Prostate gland (tissue), 2 donors: ENCODE data around the gene LAMA3. TPM values are rescaled to one million over a fixed set of nuclear protein-coding genes. Genes with fewer than 3 reads are reported as not detected.

ENCODE experiments used
- DNase-seq: peaks from one replicate; pipeline ENCODE4 v3.0.0-alpha.2; 2019; ENCODE audit warnings: low spot score
- H3K27ac ChIP-seq, 2 donors: fragments of 200-600 bp; sonication (generic); 2 replicates each; pipeline ENCODE4 v1.5.1; 2017 to 2019
- H3K27me3 ChIP-seq: fragments of 200-600 bp; sonication (generic); replicated peaks from 2 replicates; pipeline ENCODE4 v1.5.1; 2019; ENCODE audit not compliant: insufficient read depth
- H3K36me3 ChIP-seq, 2 donors: fragments of 200-600 bp; sonication (generic); 1 replicate in 1 of 2; 2 replicates in 1 of 2; pipeline versions ENCODE4 v1.5.1 to v1.8.1; 2017 to 2019
- H3K4me1 ChIP-seq: fragments of 200-600 bp; sonication (generic); replicated peaks from 2 replicates; pipeline ENCODE4 v1.5.1; 2019
- H3K4me3 ChIP-seq, 2 donors: fragments of 200-600 bp; sonication (generic); 2 replicates each; pipeline ENCODE4 v1.5.1; 2017 to 2019
- H3K9me3 ChIP-seq: fragments of 200-600 bp; sonication (generic); 2 replicates; pipeline ENCODE4 v1.5.1; 2017
- POLR2A ChIP-seq: fragments of 450-650 bp; IDR thresholded peaks from one replicate; pipeline ENCODE4 v1.6.1; 2016; ENCODE audit warnings: antibody characterized with exemption, mild to moderate bottlenecking
- POLR2AphosphoS5 ChIP-seq: sonication (generic); formaldehyde crosslinking; IDR thresholded peaks from one replicate; pipeline ENCODE4 v1.6.1; 2017; ENCODE audit warnings: antibody characterized with exemption
- WGBS: methylation state at CpG from one replicate; pipeline ENCODE4 v1.1.5; 2018; 5-methylcytosine and 5-hydroxymethylcytosine counted together
- intact Hi-C: fragments of 100-400 bp; cut with DNase I; formaldehyde crosslinking; loops from one replicate; pipeline ENCODE4 v1.14.2; 2022
- total RNA-seq, 2 donors: library from RNA; depleted of rRNA; stranded (reverse); fragments of >200 nt; gene quantifications; one replicate each; pipeline ENCODE4 v1.1.0, GENCODE V29; 2016
- TF ChIP-seq, protein P1 (sequence below), 4 experiments: fragments of 200-600 bp in 2 of 4; fragments of 450-650 bp in 2 of 4; sonication (generic) in 2 of 4; IDR thresholded peaks; 1 replicate in 3 of 4; 2 replicates in 1 of 4; pipeline ENCODE4 v1.5.1; 2016 to 2019; ENCODE audit warnings: antibody characterized with exemption in 4 of 4, mild to moderate bottlenecking in 2 of 4, moderate library complexity in 2 of 4

Gene LAMA3
- total RNA-seq, 2 donors from 2014 or later = 31.3 to 35.9 TPM

- 89% methylated on average over 3 of the region's 3 CpGs for WGBS
- TF ChIP-seq POLR2AphosphoS5 (no peak), POLR2A (no peak)
- TF ChIP-seq, protein P1, sequence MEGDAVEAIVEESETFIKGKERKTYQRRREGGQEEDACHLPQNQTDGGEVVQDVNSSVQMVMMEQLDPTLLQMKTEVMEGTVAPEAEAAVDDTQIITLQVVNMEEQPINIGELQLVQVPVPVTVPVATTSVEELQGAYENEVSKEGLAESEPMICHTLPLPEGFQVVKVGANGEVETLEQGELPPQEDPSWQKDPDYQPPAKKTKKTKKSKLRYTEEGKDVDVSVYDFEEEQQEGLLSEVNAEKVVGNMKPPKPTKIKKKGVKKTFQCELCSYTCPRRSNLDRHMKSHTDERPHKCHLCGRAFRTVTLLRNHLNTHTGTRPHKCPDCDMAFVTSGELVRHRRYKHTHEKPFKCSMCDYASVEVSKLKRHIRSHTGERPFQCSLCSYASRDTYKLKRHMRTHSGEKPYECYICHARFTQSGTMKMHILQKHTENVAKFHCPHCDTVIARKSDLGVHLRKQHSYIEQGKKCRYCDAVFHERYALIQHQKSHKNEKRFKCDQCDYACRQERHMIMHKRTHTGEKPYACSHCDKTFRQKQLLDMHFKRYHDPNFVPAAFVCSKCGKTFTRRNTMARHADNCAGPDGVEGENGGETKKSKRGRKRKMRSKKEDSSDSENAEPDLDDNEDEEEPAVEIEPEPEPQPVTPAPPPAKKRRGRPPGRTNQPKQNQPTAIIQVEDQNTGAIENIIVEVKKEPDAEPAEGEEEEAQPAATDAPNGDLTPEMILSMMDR (IDR thresholded peaks at IDR 0.05) = no peak
- Histone ChIP-seq H3K36me3 (no peaks in the 10 kb centered on the region), H3K27ac (no peak overlapping the region), H3K4me1 (no peaks in the 10 kb centered on the region), H3K9me3 (no peaks in the 10 kb centered on the region), H3K4me3 (no peak overlapping the region), H3K27me3 (no peaks in the 10 kb centered on the region)
- no peak for DNase-seq
- intact Hi-C loops = loop anchor here (5.0 kb wide), 1 partner anchor 51 kb away; no protein-coding TSS in a partner anchor
These were observed 293.9 kb downstream of the LAMA3 start for GRCh38 chr18:23983112-23983511.

DNA sequence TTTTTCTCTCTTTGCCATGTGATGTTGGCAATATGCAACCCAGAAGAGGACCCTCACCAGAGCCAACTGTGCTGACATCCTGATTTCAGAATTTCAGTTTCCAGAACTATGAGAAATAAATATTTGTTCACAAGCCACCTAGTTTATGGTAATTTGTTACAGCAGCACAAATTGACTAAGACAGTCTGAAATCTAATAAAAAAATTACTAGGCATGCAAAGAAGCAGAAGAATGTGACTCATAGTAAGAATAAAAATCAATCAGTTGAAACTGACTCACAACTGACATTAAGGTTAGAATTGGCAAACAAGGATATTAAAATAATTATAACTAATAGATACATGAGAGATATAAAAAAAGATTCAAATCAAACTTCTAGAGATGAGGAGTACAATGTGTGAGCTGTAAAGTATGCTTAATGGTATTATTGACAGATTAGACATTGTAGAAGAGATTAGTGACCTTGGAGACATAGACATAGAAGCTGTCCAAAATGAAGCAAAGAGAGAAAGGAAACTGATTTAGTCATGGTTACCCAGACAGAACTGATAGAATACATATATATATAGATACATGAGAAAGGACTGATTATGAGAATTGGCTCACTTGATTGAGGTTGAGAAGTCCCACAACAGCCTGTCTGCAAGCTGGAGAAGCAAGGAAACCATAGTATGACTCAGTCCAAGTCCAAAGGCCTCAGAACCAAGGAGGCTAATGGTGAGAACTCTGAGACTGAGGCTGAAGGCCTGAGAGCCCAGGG is 297.5 kb downstream of the LAMA3 start:
- H3K27ac ChIP-seq = no peak overlapping the region
- H3K4me3 ChIP-seq = no peak overlapping the region
- DNase-seq = no peak
- H3K9me3 ChIP-seq = no peaks in the 10 kb centered on the region
- TF ChIP-seq POLR2AphosphoS5 (no peak), POLR2A (no peak)
- TF ChIP-seq, protein P1 (IDR thresholded peaks at IDR 0.05) = no peak
- H3K4me1 ChIP-seq = no peaks in the 10 kb centered on the region
- no peaks in the 10 kb centered on the region for H3K36me3 ChIP-seq
- intact Hi-C loops = no loop called here
- no peaks in the 10 kb centered on the region for H3K27me3 ChIP-seq

DNA sequence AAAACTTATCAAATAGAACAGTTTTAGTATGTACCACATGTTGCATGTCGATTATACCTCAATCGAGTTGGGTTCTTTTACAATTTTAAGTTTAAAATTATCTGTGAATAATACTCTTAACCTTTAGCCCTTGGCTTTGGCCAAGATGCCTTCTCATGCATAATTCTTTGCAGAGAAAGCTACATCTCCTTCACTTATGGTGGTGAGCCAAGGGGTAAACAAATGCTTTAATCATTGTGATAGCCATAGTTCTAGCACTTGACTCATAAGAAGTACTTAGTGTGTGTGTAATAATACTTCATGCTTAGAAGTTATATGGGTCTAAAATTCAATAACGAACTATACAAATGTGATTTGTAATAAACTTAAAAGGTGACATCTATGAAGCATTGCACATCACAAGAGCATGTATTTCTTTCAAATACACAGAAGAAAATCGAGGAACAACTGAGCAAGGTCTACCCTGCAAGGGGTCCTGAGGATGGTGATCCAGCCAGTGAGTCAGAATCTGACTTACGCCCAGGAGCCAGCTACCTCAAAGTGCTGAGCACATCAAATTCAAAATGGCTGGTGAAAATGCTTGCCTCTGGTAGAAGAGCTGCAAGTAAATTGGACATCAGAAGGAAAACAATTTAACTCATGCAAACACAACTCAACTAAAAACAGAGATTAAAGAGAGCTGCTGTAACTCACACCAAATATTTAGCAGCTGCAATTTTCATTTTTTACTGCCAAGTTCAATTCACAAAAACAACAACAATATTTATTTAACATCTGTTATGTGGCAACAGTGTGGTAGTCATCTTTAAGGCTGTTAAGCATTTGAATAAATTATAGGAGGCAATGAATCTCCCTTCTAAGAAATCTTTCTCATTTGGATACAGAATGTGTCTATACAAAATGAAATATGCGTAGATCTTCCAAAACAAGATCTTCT is 301.5 kb downstream of the LAMA3 start:
- no peak for DNase-seq
- H3K4me3 ChIP-seq = no peak overlapping the region
- WGBS = 87% methylated on average over 6 of the region's 6 CpGs
- no peaks in the 10 kb centered on the region for H3K9me3 ChIP-seq
- intact Hi-C loops = no loop called here
- no peaks in the 10 kb centered on the region for H3K27me3 ChIP-seq
- H3K27ac ChIP-seq = no peak overlapping the region
- TF ChIP-seq POLR2AphosphoS5 (no peak), POLR2A (no peak)
- TF ChIP-seq, protein P1 (IDR thresholded peaks at IDR 0.05) = no peak
- H3K4me1 ChIP-seq = no peaks in the 10 kb centered on the region
- no peaks in the 10 kb centered on the region for H3K36me3 ChIP-seq

GRCh38 chr18:23992089-23992940 is 303.1 kb downstream of the LAMA3 start:
- 54% methylated on average over 7 of the region's 7 CpGs for WGBS
- intact Hi-C loops = no loop called here
- Histone ChIP-seq H3K4me1 (no peaks in the 10 kb centered on the region), H3K36me3 (no peaks in the 10 kb centered on the region), H3K9me3 (no peaks in the 10 kb centered on the region), H3K27me3 (no peaks in the 10 kb centered on the region), H3K27ac (no peak overlapping the region), H3K4me3 (no peak overlapping the region)
- DNase-seq = peak; percentile 51
- TF ChIP-seq POLR2AphosphoS5 = no peak
- no peak for TF ChIP-seq POLR2A
- TF ChIP-seq, protein P1 (IDR thresholded peaks at IDR 0.05) = no peak
